GM12878 (cell line): ENCODE data around the gene SYNGR2. TPM values are rescaled to one million over a fixed set of nuclear protein-coding genes. Genes with fewer than 3 reads are reported as not detected.

Experiments
- ATAC-seq: fragments of 200-7000 bp; cut with Tn5 transposase; 3 replicates; pipeline ENCODE4 v1.9.1; 2020; ENCODE audit warnings: mild to moderate bottlenecking, moderate library complexity
- BruUV-seq: library from RNA; stranded (reverse); fragments of 400-500 nt; replicated peaks from 2 replicates; lab custom pipeline; 2021; lab: Mats Ljungman, UMichigan
- CTCF ChIA-PET: fragments of 300-600 bp; sonication (Branson Sonifier 250); formaldehyde crosslinking; extraction: SDS; loops from one replicate; lab custom pipeline; 2021; ENCODE audit warnings: inconsistent platforms; lab: Yijun Ruan, JAX
- POLR2A ChIA-PET: fragments of 350-600 bp; formaldehyde crosslinking; extraction: SDS; loops from one replicate; lab custom pipeline; 2021; ENCODE audit warnings: inconsistent platforms; lab: Charles Lee
- RAD21 ChIA-PET: fragments of 300-600 bp; sonication (Branson Sonifier 250); formaldehyde crosslinking; loops from one replicate; lab custom pipeline; 2023; ENCODE audit warnings: antibody characterized with exemption; ENCODE audit not compliant: unreplicated experiment; lab: Charles Lee
- SMC1A ChIA-PET: fragments of 300-600 bp; sonication (Branson Sonifier 250); formaldehyde crosslinking; loops from one replicate; lab custom pipeline; 2023; ENCODE audit not compliant: unreplicated experiment, uncharacterized antibody; lab: Charles Lee
- DNase-seq: peaks from one replicate; pipeline ENCODE4 v3.0.0-alpha.2; 2011; ENCODE audit warnings: low read depth, low spot score
- FAIRE-seq: peaks from 3 replicates; lab custom pipeline; 2011; peaks lifted over from hg19 to GRCh38; lab: Jason Lieb, UNC
- H2AFZ ChIP-seq: 2 replicates; pipeline ENCODE4 v1.6.0; 2011; ENCODE audit warnings: low read depth, low read length, control low read depth; ENCODE audit not compliant: control insufficient read depth
- H3K27ac ChIP-seq: 2 replicates; pipeline ENCODE4 v1.5.1; 2011; ENCODE audit warnings: control low read depth; ENCODE audit not compliant: control insufficient read depth, insufficient read depth
- H3K27me3 ChIP-seq, 2 experiments: replicated peaks in 1 of 2; 2 replicates each; pipeline versions ENCODE4 v1.6.0 to v1.6.1; 2011; ENCODE audit warnings: low read length in 1 of 2; ENCODE audit not compliant: control insufficient read depth in 2 of 2, insufficient read depth in 2 of 2
- H3K36me3 ChIP-seq, 2 experiments: 2 replicates each; pipeline ENCODE4 v1.5.1; 2011; ENCODE audit warnings: low read length in 1 of 2; ENCODE audit not compliant: control insufficient read depth in 2 of 2, insufficient read depth in 2 of 2
- H3K4me1 ChIP-seq: 2 replicates; pipeline ENCODE4 v1.6.1; 2011; ENCODE audit warnings: mild to moderate bottlenecking, low read length, moderate library complexity, mixed read lengths; ENCODE audit not compliant: control insufficient read depth, insufficient read depth
- H3K4me2 ChIP-seq: 2 replicates; pipeline ENCODE4 v1.6.0; 2011; ENCODE audit warnings: control low read depth; ENCODE audit not compliant: control insufficient read depth, insufficient read depth
- H3K4me3 ChIP-seq: fragments of 200-600 bp; sonication (generic); 2 replicates; pipeline ENCODE4 v1.5.1; 2016
- H3K79me2 ChIP-seq: 2 replicates; pipeline ENCODE4 v1.6.0; 2011; ENCODE audit warnings: low read length; ENCODE audit not compliant: control insufficient read depth, insufficient read depth
- H3K9ac ChIP-seq: 2 replicates; pipeline ENCODE4 v1.8.0; 2011; ENCODE audit warnings: low read length, control low read depth, mixed read lengths; ENCODE audit not compliant: control insufficient read depth, insufficient read depth
- H3K9me3 ChIP-seq: replicated peaks from 3 replicates; pipeline ENCODE4 v1.5.1; 2011; ENCODE audit warnings: mild to moderate bottlenecking, low read length; ENCODE audit not compliant: control insufficient read depth, insufficient read depth
- H4K20me1 ChIP-seq: 2 replicates; pipeline ENCODE4 v1.6.0; 2011; ENCODE audit not compliant: control insufficient read depth, insufficient read depth
- BHLHE40 ChIP-seq, 2 experiments: fragments of 450-650 bp in 1 of 2; IDR thresholded peaks; 2 replicates each; pipeline ENCODE4 v1.6.1; 2011 to 2017; ENCODE audit warnings: low read depth in 2 of 2, borderline replicate concordance in 1 of 2, improper control_type of control experiment in 1 of 2, low read length in 1 of 2, mild to moderate bottlenecking in 1 of 2
- CHD1 ChIP-seq: IDR thresholded peaks from 2 replicates; pipeline ENCODE4 v1.6.1; 2012; ENCODE audit warnings: low read depth, low read length, improper control_type of control experiment
- CREB1 ChIP-seq: IDR thresholded peaks from 2 replicates; pipeline ENCODE4 v1.6.1; 2012; ENCODE audit warnings: low read depth, mild to moderate bottlenecking, inconsistent platforms
- DPF2 ChIP-seq: fragments of 450-650 bp; IDR thresholded peaks from 2 replicates; pipeline ENCODE4 v1.6.1; 2017; ENCODE audit warnings: mild to moderate bottlenecking
- EZH2 ChIP-seq: IDR thresholded peaks from 2 replicates; pipeline ENCODE4 v1.6.1; 2012; ENCODE audit warnings: low read depth, mild to moderate bottlenecking, control low read depth, inconsistent platforms, low read length, borderline replicate concordance; ENCODE audit not compliant: control insufficient read depth
- HSF1 ChIP-seq: fragments of 150-350 bp; IDR thresholded peaks from 2 replicates; pipeline ENCODE4 v1.6.1; 2014; ENCODE audit warnings: mild to moderate bottlenecking, low read depth, low read length
- MTA2 ChIP-seq: fragments of 450-650 bp; IDR thresholded peaks from 2 replicates; pipeline ENCODE4 v1.6.1; 2016; ENCODE audit warnings: low read depth, mild to moderate bottlenecking, moderate library complexity
- MXI1 ChIP-seq: fragments of 150-350 bp; IDR thresholded peaks from 2 replicates; pipeline ENCODE4 v1.6.1; 2011; ENCODE audit warnings: low read depth, mild to moderate bottlenecking, inconsistent platforms, low read length, improper control_type of control experiment
- NBN ChIP-seq: fragments of 450-650 bp; IDR thresholded peaks from 2 replicates; pipeline ENCODE4 v1.6.1; 2016
- NFYA ChIP-seq: IDR thresholded peaks from 2 replicates; pipeline ENCODE4 v1.6.1; 2011; ENCODE audit warnings: low read depth, mild to moderate bottlenecking, low read length, improper control_type of control experiment, borderline replicate concordance
- NR2F1 ChIP-seq: fragments of 450-650 bp; conservative IDR thresholded peaks from 2 replicates; pipeline ENCODE4 v1.6.1; 2017; ENCODE audit warnings: mild to moderate bottlenecking
- PKNOX1 ChIP-seq: fragments of 450-650 bp; IDR thresholded peaks from 2 replicates; pipeline ENCODE4 v1.6.1; 2016; ENCODE audit warnings: mild to moderate bottlenecking
- POLR2AphosphoS2 ChIP-seq: IDR thresholded peaks from 2 replicates; pipeline ENCODE4 v1.6.1; 2011; ENCODE audit warnings: low read depth, mild to moderate bottlenecking, low read length, improper control_type of control experiment, moderate library complexity
- SIX5 ChIP-seq: IDR thresholded peaks from 2 replicates; pipeline ENCODE4 v1.6.1; 2011; ENCODE audit warnings: mild to moderate bottlenecking, low read depth, low read length, moderate library complexity; ENCODE audit not compliant: severe bottlenecking
- SPI1 ChIP-seq: IDR thresholded peaks from 2 replicates; pipeline ENCODE4 v1.6.1; 2011; ENCODE audit warnings: low read depth, mild to moderate bottlenecking, low read length, moderate library complexity, borderline replicate concordance; ENCODE audit not compliant: insufficient read depth
- TCF3 ChIP-seq: IDR thresholded peaks from 2 replicates; pipeline ENCODE4 v1.6.1; 2012; ENCODE audit warnings: low read depth, mild to moderate bottlenecking, low read length, borderline replicate concordance; ENCODE audit not compliant: insufficient read depth
- WGBS: methylation state at CpG from one replicate; pipeline ENCODE4 v1.1.6; 2016; ENCODE audit warnings: low lambda C conversion rate; ENCODE audit not compliant: insufficient replicate concordance, insufficient coverage; ENCODE audit errors: missing lambda C conversion rate; 5-methylcytosine and 5-hydroxymethylcytosine counted together
- in situ Hi-C: fragments of 300-500 bp; cut with MboI; formaldehyde crosslinking; loops from 9 replicates; pipeline ENCODE4 v1.14.3; 2018; ENCODE audit warnings: mixed read lengths
- intact Hi-C: fragments of 100-400 bp; cut with micrococcal nuclease; formaldehyde crosslinking; loops from one replicate; pipeline ENCODE4 v1.14.2; 2022; ENCODE audit not compliant: unreplicated experiment
- polyA plus RNA-seq, 11 experiments: library from polyadenylated mRNA; depleted of rRNA in 4 of 11; unstranded in 6 of 11; stranded (reverse) in 5 of 11; fragments of >200 nt; fragmentation: Nextera tagmentation in 4 of 11; fragmentation: Illumina TruSeq in 1 of 11; extraction: Ambion mirVana in 4 of 11; extraction: Trizol in 1 of 11; gene quantifications; 1 replicate in 1 of 11; 2 replicates in 10 of 11; pipeline versions ENCODE4 v1.2.1 to v1.2.3, GENCODE V29; 2011 to 2016; ENCODE audit warnings: inconsistent platforms in 2 of 11, missing spikeins in 2 of 11, low read depth in 1 of 11
- total RNA-seq, 4 experiments: library from RNA; depleted of rRNA in 3 of 4; stranded (reverse); fragments of >200 nt in 3 of 4; fragmentation: Illumina TruSeq in 1 of 4; extraction: Trizol in 1 of 4; gene quantifications; 2 replicates each; pipeline versions ENCODE4 v1.2.1 to v1.2.3, GENCODE V29; 2013 to 2021
- TF ChIP-seq, protein P1 (sequence below): fragments of 450-650 bp; conservative IDR thresholded peaks from 2 replicates; pipeline ENCODE4 v1.6.1; 2017; ENCODE audit warnings: mild to moderate bottlenecking, moderate library complexity

Gene SYNGR2
- total and polyA plus RNA-seq, 10 of the 15 experiments (the other 5 are each of a cell fraction or from before 2014, with no cell fraction given), result 4.4 to 529 (median 261) TPM

DNA sequence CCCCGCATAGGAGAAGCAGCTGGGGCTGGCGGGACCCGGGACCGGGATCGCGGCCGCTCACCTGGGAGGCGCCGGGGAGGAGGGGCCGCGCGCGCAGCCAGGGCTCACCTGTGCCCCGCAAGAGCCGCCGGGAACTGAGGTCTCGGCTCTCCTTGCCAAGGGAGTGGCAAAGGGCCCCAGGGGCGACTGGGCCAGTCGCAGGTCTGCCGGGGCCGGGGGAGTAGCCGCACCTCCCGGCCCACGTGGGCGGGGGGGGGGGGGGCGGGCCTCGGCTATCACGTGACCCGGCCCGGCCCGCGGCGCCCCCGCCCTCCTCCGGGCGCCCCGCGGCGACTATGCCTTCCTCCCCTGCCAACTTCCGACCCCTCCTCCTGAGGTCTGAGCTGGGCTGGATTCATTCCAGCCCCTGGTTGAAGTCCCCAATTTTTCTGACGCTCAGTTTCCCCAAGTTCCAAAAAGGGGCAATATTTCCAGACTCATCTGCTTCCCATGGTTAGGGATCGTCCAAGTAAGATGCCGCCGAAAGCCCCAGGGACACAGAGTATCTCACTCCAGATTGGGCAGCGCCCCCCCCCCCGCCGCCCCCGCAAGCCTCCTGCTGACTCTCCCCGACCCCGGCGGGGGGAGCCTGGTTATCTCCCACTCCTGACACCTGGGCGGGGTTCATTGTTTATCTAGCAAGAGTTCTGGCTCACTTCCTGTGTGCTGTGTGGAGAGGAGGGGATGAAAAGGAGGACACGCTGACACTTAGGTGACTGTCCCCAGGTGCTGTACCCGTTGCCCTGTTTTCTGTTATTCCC is 39.6 kb upstream of the SYNGR2 start, which contains the start of gene TMC6:
TSS of gene TMC6 (minus strand) at position 205 of the 800 bp plus-strand sequence. CDS start 1,923 bp downstream, outside the sequence.
- no TSS peak for BruUV-seq
- Histone ChIP-seq H3K27ac (peak within 1 kb of the TSS; percentile 95), H3K9ac (peak within 1 kb of the TSS; percentile 93), H3K9me3 (no peaks in the 10 kb centered on the region), H3K4me1 (peaks cover 61% of the 10 kb centered on the region), H3K79me2 (peaks cover 98% of the 10 kb centered on the region), H3K4me2 (peak within 1 kb of the TSS; percentile 100), H2AFZ (peak within 1 kb of the TSS; percentile 65), H3K27me3 (no peaks in the 10 kb centered on the region), H3K4me3 (peak within 1 kb of the TSS; percentile 94), H3K36me3 (no peaks in the 10 kb centered on the region; a peak in 3 of 4 replicates), H4K20me1 (no peaks in the 10 kb centered on the region)
- SMC1A ChIA-PET, result interaction anchor here (1.0 to 2.9 kb wide), 7 partner anchors 16 to 59 kb away, joined by 3 to 6 read pairs (median 4); no protein-coding TSS in a partner anchor
- no peak for DNase-seq
- peak; percentile 41 for FAIRE-seq
- in situ Hi-C loops (no loop called here), intact Hi-C loops (loop anchor here (2.0 kb wide), 1 partner anchor 16 kb away; no protein-coding TSS in a partner anchor)
- peak; percentile 13 for ATAC-seq
- CTCF ChIA-PET, result interaction anchor here (0.9 to 12.7 kb wide), 5 partner anchors 8 to 58 kb away, joined by 3 to 100 read pairs (median 10); partner anchors contain the start of genes AFMID and TK1
- RAD21 ChIA-PET, result interaction anchor here (0.7 to 3.9 kb wide), 10 partner anchors 10 to 171 kb away, joined by 3 to 17 read pairs (median 5); partner anchors contain the start of gene TNRC6C
- WGBS, result 0% methylated on average over 22 of the region's 54 CpGs
- POLR2A ChIA-PET, result interaction anchor here (1.3 to 8.0 kb wide), 12 partner anchors 10 to 228 kb away, joined by 4 to 85 read pairs (median 8); partner anchors contain the start of genes C17orf99 and SYNGR2
- TF ChIP-seq, protein P1, sequence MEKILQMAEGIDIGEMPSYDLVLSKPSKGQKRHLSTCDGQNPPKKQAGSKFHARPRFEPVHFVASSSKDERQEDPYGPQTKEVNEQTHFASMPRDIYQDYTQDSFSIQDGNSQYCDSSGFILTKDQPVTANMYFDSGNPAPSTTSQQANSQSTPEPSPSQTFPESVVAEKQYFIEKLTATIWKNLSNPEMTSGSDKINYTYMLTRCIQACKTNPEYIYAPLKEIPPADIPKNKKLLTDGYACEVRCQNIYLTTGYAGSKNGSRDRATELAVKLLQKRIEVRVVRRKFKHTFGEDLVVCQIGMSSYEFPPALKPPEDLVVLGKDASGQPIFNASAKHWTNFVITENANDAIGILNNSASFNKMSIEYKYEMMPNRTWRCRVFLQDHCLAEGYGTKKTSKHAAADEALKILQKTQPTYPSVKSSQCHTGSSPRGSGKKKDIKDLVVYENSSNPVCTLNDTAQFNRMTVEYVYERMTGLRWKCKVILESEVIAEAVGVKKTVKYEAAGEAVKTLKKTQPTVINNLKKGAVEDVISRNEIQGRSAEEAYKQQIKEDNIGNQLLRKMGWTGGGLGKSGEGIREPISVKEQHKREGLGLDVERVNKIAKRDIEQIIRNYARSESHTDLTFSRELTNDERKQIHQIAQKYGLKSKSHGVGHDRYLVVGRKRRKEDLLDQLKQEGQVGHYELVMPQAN, result peak; percentile 28; the same call in 1 of the 2 replicates
- TF ChIP-seq CREB1 (no peak), DPF2 (0 out of 2 replicates have a peak, but pooled peaks have one; percentile 57), PKNOX1 (peak; percentile 14; the same call in 1 of the 2 replicates), MXI1 (peak; percentile 20; the same call in 1 of the 2 replicates), BHLHE40 (IDR thresholded peaks at IDR 0.05; ENCODE audit: borderline replicate concordance in 1 of 2, low read depth in 2 of 2, low read length in 1 of 2) (peak; percentile 55 to 85), NR2F1 (peak; percentile 41; the same call in 1 of the 2 replicates), EZH2 (no peak), TCF3 (peak; percentile 72; the same call in 1 of the 2 replicates), CHD1 (no peak), MTA2 (peak; percentile 40; the same call in 1 of the 2 replicates), SIX5 (no peak), NFYA (no peak), NBN (peak; percentile 47; the same call in 1 of the 2 replicates), HSF1 (no peak), POLR2AphosphoS2 (peak; percentile 74), SPI1 (peak; percentile 42; the same call in 1 of the 2 replicates)
